Measurements from ENCODE around the gene ELFN2. TPM values are rescaled to one million over a fixed set of nuclear protein-coding genes. Genes with fewer than 3 reads are reported as not detected.
"Not testable (repeated sequence)": the region's sequence is repeated elsewhere in the genome, so short reads cannot be mapped to it uniquely, and the experiment has no call there.

The ELFN2 gene
- total RNA-seq, 4 donors from 2014 or later: under 0.01 TPM; not detected in 2

DNA sequence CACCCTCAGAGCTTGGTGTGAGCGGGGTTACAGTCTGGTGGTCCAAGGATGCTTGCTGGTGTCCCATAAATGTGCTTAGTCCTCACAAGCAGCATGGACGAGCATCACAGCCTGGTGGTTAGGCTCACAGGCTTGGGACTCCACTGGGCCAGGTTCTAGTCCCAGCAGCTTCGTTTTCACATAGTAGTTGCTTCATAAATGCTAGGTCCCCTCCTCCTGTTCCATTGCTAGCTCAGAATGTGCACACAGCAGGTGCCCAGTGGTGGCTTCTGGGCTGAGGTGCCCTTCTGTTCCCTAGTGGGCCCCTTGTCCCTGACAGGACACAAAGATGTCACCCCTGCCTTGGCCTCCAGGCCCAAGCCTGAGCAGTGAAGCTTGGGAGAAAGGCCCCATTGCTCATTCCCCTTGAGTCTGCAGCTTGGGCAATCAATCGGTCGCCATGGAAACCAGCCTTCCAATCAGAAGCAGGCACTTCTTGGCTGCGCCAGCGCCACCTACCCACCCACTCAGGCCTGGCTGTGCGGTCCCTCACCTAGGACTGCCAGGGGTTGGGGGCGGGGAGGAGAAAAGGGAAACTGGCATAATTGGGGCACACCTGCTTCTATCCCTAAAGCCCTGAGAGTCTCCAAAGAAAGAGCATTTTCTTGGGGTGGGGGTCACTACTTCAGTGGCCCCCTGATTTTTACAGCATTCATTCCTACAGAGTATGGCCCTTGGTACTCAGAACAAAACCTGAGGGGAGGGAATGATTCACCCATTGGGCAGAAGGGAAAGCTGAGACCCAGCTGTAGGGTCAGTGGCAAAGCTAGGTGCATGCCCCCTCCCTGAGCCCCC lies 96.9 kb downstream of the ELFN2 start:
- DNase-seq: peak; percentile 22
- peaks cover 94% of the 10 kb centered on the region for H3K27me3 ChIP-seq
- WGBS, 2 donors (ENCODE audit: low coverage in 1 of 2): 35% methylated on average over 9 of the region's 9 CpGs; no CpG with 5 or more reads in 1 of the 2 donors
- TF ChIP-seq POLR2A (IDR thresholded peaks at IDR 0.05) (no peak), EP300 (IDR thresholded peaks at IDR 0.05; ENCODE audit: low read depth) (no peak), POLR2AphosphoS5 (IDR thresholded peaks at IDR 0.05) (no peak)
- TF ChIP-seq, protein P1, sequence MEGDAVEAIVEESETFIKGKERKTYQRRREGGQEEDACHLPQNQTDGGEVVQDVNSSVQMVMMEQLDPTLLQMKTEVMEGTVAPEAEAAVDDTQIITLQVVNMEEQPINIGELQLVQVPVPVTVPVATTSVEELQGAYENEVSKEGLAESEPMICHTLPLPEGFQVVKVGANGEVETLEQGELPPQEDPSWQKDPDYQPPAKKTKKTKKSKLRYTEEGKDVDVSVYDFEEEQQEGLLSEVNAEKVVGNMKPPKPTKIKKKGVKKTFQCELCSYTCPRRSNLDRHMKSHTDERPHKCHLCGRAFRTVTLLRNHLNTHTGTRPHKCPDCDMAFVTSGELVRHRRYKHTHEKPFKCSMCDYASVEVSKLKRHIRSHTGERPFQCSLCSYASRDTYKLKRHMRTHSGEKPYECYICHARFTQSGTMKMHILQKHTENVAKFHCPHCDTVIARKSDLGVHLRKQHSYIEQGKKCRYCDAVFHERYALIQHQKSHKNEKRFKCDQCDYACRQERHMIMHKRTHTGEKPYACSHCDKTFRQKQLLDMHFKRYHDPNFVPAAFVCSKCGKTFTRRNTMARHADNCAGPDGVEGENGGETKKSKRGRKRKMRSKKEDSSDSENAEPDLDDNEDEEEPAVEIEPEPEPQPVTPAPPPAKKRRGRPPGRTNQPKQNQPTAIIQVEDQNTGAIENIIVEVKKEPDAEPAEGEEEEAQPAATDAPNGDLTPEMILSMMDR (IDR thresholded peaks at IDR 0.05): no peak
- in situ Hi-C loops (cut with MboI; ENCODE audit: low pct_ligation_motif_present in 1 of 4, low pct_unique_long_range_greater_than_20kb in 1 of 4, low sequenced_read_pairs in 3 of 4): no loop called here
- H3K4me3 ChIP-seq: no peak overlapping the region
- intact Hi-C loops (cut with DNase I; ENCODE audit: low total_unique reads): no loop called here
- H3K9me3 ChIP-seq: no peaks in the 10 kb centered on the region
- no peak overlapping the region for H3K27ac ChIP-seq
- peaks cover 0 to 21% (median 5%) of the 10 kb centered on the region in 4 donors for H3K4me1 ChIP-seq
- H3K36me3 ChIP-seq: no peaks in the 10 kb centered on the region

DNA sequence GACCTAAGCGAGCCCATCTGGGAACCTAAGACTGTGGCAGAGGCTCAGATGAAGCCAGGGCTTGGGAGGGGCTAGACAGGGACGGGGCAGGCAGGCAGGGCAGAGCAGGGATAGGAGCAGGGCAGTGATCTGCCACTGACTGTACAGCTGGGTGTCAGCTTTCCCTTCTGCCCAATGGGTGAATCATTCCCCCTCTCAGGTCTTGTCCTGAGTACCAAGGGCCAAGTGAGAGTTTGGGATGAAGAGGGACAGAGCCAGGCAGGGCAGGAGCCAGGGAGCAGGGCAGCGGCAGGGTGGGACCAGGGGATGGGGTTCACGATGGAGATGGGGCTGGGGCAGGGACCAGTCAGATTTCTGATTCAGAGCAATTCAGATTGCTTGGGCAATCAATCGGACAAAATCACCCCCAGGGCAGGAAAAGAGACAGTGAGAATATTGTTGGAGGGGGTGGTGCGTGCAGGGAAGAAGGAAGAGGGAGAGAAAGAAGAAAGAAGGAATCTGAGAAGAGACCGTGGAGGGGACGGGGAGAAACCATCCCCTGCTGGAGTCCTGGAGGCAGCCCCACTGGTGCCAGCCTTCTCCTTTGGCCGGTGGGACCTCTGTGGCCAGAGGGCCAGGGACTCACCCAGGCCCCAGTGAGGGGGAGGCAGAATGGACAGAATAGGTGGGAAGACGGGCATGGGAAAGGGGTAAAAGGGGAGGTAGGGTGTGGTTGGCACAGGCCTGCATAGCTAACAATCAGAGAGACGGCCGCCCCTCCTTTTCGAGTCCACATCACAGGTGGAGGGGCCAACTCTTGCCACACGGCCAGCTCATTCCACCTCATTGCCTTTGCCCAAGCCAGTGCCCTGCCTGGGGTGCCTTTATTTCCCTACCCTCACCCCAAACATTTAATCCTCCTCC lies 97.8 kb downstream of the ELFN2 start:
- DNase-seq: no peak
- H3K27ac ChIP-seq: no peak overlapping the region
- no peaks in the 10 kb centered on the region for H3K36me3 ChIP-seq
- in situ Hi-C loops (cut with MboI; ENCODE audit: low pct_ligation_motif_present in 1 of 4, low pct_unique_long_range_greater_than_20kb in 1 of 4, low sequenced_read_pairs in 3 of 4): loop anchor here in 1 of 4 donors (10.0 kb wide), 1 partner anchor 105 kb away; no protein-coding TSS in a partner anchor
- TF ChIP-seq POLR2A (IDR thresholded peaks at IDR 0.05) (no peak), EP300 (IDR thresholded peaks at IDR 0.05; ENCODE audit: low read depth) (no peak), POLR2AphosphoS5 (IDR thresholded peaks at IDR 0.05) (no peak)
- TF ChIP-seq, protein P1 (IDR thresholded peaks at IDR 0.05): no peak
- peaks cover 0 to 22% (median 8%) of the 10 kb centered on the region in 4 donors for H3K4me1 ChIP-seq
- WGBS, 2 donors (ENCODE audit: low coverage in 1 of 2): 55 to 65% methylated on average over 7 to 14 of the region's 14 CpGs
- H3K4me3 ChIP-seq: no peak overlapping the region
- peaks cover 94% of the 10 kb centered on the region for H3K27me3 ChIP-seq
- H3K9me3 ChIP-seq: no peaks in the 10 kb centered on the region
- intact Hi-C loops (cut with DNase I; ENCODE audit: low total_unique reads): no loop called here

DNA sequence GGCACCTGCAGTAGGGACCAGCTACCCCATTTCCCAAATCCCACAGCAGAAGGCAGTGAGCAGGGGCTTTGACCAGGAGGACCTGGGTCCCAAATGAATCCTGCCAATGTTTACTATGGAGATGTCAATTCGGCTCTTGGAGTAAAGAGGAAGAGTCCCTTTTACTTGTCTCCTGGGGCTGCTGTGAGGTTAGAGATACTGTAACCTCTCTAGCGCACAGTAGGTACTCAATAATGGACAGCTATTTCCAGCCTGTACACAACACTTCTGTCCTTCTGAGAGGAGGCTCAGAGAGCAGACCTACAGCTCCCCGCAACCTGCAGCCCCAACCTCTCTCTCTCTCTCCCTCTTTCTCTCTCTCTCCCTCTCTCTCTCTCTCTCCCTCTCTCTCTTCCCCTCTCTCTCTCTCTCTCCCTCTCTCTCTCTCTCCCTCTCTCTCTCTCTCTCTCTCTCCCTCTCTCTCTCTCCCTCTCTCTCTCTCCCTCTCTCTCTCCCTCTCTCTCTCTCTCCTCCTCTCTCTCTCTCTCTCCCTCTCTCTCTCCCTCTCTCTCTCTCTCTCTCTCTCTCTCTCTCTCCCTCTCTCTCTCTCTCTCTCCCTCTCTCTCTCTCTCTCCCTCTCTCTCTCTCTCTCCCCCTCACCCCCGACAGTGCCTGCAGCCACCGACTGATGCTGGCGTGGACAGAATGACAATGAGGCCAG lies 98.6 kb downstream of the ELFN2 start:
- intact Hi-C loops (cut with DNase I; ENCODE audit: low total_unique reads); H3K36me3 ChIP-seq; DNase-seq; H3K27ac ChIP-seq; H3K4me3 ChIP-seq; H3K9me3 ChIP-seq: not testable (repeated sequence)
- WGBS, 2 donors (ENCODE audit: low coverage in 1 of 2): 0 to 52% methylated on average over 1 to 4 of the region's 6 CpGs
- peaks cover 0 to 28% (median 10%) of the 10 kb centered on the region in 4 donors for H3K4me1 ChIP-seq
- in situ Hi-C loops (cut with MboI; ENCODE audit: low pct_ligation_motif_present in 1 of 4, low pct_unique_long_range_greater_than_20kb in 1 of 4, low sequenced_read_pairs in 3 of 4): loop anchor here in 1 of 4 donors (10.0 kb wide), 1 partner anchor 106 kb away; no protein-coding TSS in a partner anchor
- H3K27me3 ChIP-seq: peaks cover 91% of the 10 kb centered on the region

DNA sequence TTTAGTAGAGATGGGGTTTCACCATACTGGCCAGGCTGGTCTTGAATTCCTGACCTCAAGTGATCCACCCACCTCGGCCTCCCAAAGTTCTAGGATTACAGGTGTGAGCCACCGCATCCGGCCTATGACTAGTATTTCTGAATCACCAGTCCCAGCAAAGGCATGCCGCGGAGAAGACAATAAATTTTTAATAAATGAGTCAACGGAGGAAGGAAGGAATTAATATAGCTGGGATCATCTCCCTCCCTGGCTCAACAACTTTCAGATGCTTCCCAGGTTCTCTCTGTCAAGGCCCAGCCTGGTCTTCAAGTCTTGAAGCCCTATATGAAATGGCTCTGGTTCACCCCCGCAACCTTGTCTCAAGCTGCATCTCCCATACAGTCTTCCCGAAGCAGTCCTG lies 99.3 kb downstream of the ELFN2 start:
- no peaks in the 10 kb centered on the region for H3K36me3 ChIP-seq
- WGBS, 2 donors (ENCODE audit: low coverage in 1 of 2): 85% methylated on average over 8 of the region's 8 CpGs; no CpG with 5 or more reads in 1 of the 2 donors
- no peak for DNase-seq
- H3K9me3 ChIP-seq: no peaks in the 10 kb centered on the region
- H3K4me1 ChIP-seq: peaks cover 0 to 31% (median 12%) of the 10 kb centered on the region in 4 donors
- H3K4me3 ChIP-seq: no peak overlapping the region
- TF ChIP-seq EP300 (IDR thresholded peaks at IDR 0.05; ENCODE audit: low read depth) (no peak), POLR2A (IDR thresholded peaks at IDR 0.05) (no peak), POLR2AphosphoS5 (IDR thresholded peaks at IDR 0.05) (no peak)
- TF ChIP-seq, protein P1 (IDR thresholded peaks at IDR 0.05): no peak
- H3K27me3 ChIP-seq: peaks cover 84% of the 10 kb centered on the region
- in situ Hi-C loops (cut with MboI; ENCODE audit: low pct_ligation_motif_present in 1 of 4, low pct_unique_long_range_greater_than_20kb in 1 of 4, low sequenced_read_pairs in 3 of 4) (loop anchor here in 1 of 4 donors (10.0 kb wide), 1 partner anchor 107 kb away; no protein-coding TSS in a partner anchor), intact Hi-C loops (cut with DNase I; ENCODE audit: low total_unique reads) (no loop called here)
- H3K27ac ChIP-seq: no peak overlapping the region

Data from transverse colon (tissue), 4 donors.